Spinal cord (tissue), 10 donors: ENCODE measurements around the gene DLG5. TPM values are rescaled to one million over a fixed set of nuclear protein-coding genes. Genes with fewer than 3 reads are reported as not detected.

Experiments
- DNase-seq, 6 donors: peaks; one replicate each; pipeline versions ENCODE4 v3.0.0 to v3.0.0-alpha.2; 2013 to 2015; ENCODE audit warnings: low spot score in 6 of 6, low read depth in 4 of 6
- H3K27ac ChIP-seq: one replicate; pipeline ENCODE4 v1.5.1; 2013; ENCODE audit warnings: low read depth, low read length, control low read depth
- H3K27me3 ChIP-seq: one replicate; pipeline ENCODE4 v1.6.1; 2013; ENCODE audit warnings: low read length; ENCODE audit not compliant: control insufficient read depth, insufficient read depth
- H3K36me3 ChIP-seq: one replicate; pipeline ENCODE4 v1.6.1; 2013; ENCODE audit warnings: low read length; ENCODE audit not compliant: control insufficient read depth, insufficient read depth
- H3K4me1 ChIP-seq: one replicate; pipeline ENCODE4 v1.6.1; 2013; ENCODE audit warnings: low read length; ENCODE audit not compliant: control insufficient read depth, insufficient read depth
- H3K4me3 ChIP-seq: one replicate; pipeline ENCODE4 v1.5.1; 2013; ENCODE audit warnings: low read depth, low read length, control low read depth
- H3K9me3 ChIP-seq: one replicate; pipeline ENCODE4 v1.6.1; 2013; ENCODE audit warnings: low read length; ENCODE audit not compliant: control insufficient read depth, insufficient read depth
- WGBS: methylation state at CpG from one replicate; pipeline ENCODE4 v1.1.5; 2013; ENCODE audit warnings: missing lambda C conversion rate; ENCODE audit not compliant: insufficient coverage; 5-methylcytosine and 5-hydroxymethylcytosine counted together
- polyA plus RNA-seq, 2 donors: library from polyadenylated mRNA; unstranded; fragments of 120-200 nt; gene quantifications; one replicate each; pipeline ENCODE4 v1.2.1, GENCODE V29; 2013; ENCODE audit not compliant: insufficient read length in 2 of 2
- small RNA-seq: library from RNA; depleted of rRNA; stranded (forward); fragments of <200 nt; gene quantifications from one replicate; pipeline ENCODE3, GENCODE V24; 2014; ENCODE audit warnings: low replicate concordance
- total RNA-seq, 2 donors: library from RNA; depleted of rRNA in 1 of 2; stranded (reverse); fragments of 120-200 nt in 1 of 2; fragments of >200 nt in 1 of 2; gene quantifications; one replicate each; pipeline versions ENCODE4 v1.2.3 to v1.2.4, GENCODE V29; 2013 to 2014
- donor health status: healthy.

The DLG5 gene
- total and polyA plus RNA-seq, 4 donors = 27.5 to 78.5 (median 51.3) TPM

- WGBS = 16% methylated on average over 3 of the region's 12 CpGs
- no peak overlapping the region for H3K27ac ChIP-seq
- DNase-seq = peak in 5 of 6 donors; percentile 7 to 75 (median 19)
These were observed 170.0 kb downstream of the DLG5 start for GRCh38 chr10:77756319-77757232.

GRCh38 chr10:77746047-77746707 lies 180.4 kb downstream of the DLG5 start:
- H3K9me3 ChIP-seq = no peaks in the 10 kb centered on the region
- no peaks in the 10 kb centered on the region for H3K36me3 ChIP-seq
- H3K27ac ChIP-seq = no peak overlapping the region
- H3K27me3 ChIP-seq = no peaks in the 10 kb centered on the region
- H3K4me3 ChIP-seq = no peak overlapping the region
- DNase-seq = no peak
- H3K4me1 ChIP-seq = no peaks in the 10 kb centered on the region
- 78% methylated on average over 12 of the region's 13 CpGs for WGBS

More at GRCh38 chr10:77756319-77757232, 170.0 kb downstream of the DLG5 start:
- H3K36me3 ChIP-seq = no peaks in the 10 kb centered on the region
- H3K27me3 ChIP-seq = no peaks in the 10 kb centered on the region
- no peak overlapping the region for H3K4me3 ChIP-seq
- H3K9me3 ChIP-seq = no peaks in the 10 kb centered on the region
- peaks cover 3% of the 10 kb centered on the region for H3K4me1 ChIP-seq

GRCh38 chr10:77744245-77744644 lies 182.3 kb downstream of the DLG5 start:
- Histone ChIP-seq H3K27me3 (no peaks in the 10 kb centered on the region), H3K27ac (no peak overlapping the region), H3K4me1 (no peaks in the 10 kb centered on the region), H3K4me3 (no peak overlapping the region), H3K36me3 (no peaks in the 10 kb centered on the region), H3K9me3 (no peaks in the 10 kb centered on the region)
- DNase-seq = no peak
- WGBS = 86% methylated on average over 2 of the region's 4 CpGs

- 90% methylated on average over 2 of the region's 5 CpGs for WGBS
- no peaks in the 10 kb centered on the region for H3K9me3 ChIP-seq
- no peaks in the 10 kb centered on the region for H3K27me3 ChIP-seq
- no peaks in the 10 kb centered on the region for H3K36me3 ChIP-seq
- no peak for DNase-seq
- H3K27ac ChIP-seq = no peak overlapping the region
- no peaks in the 10 kb centered on the region for H3K4me1 ChIP-seq
- no peak overlapping the region for H3K4me3 ChIP-seq
These were observed 184.4 kb downstream of the DLG5 start for GRCh38 chr10:77742172-77742571.

- no peak for DNase-seq
- Histone ChIP-seq H3K36me3 (no peaks in the 10 kb centered on the region), H3K4me1 (no peaks in the 10 kb centered on the region), H3K4me3 (no peak overlapping the region), H3K27ac (no peak overlapping the region), H3K9me3 (no peaks in the 10 kb centered on the region), H3K27me3 (no peaks in the 10 kb centered on the region)
- no CpG with 5 or more reads among the region's 2 CpGs for WGBS
These were observed 184.8 kb downstream of the DLG5 start for GRCh38 chr10:77741746-77742145.

Small RNAs within 50 kb of the gene (small RNA-seq; reads per million reads assigned to genes)
- gene RF00017 = not detected
- not detected for gene RN7SL284P
- not detected for gene RNU6-1266P

Other genes with a start within 250 kb of the DLG5 start
- gene POLR3A, start 102.8 kb upstream of the DLG5 start, total RNA-seq = 10 to 100 TPM; 15.3 to 25.8 TPM
- 10 to 100 TPM; 22.3 to 23.4 TPM for gene POLR3A, start 102.8 kb upstream of the DLG5 start, polyA plus RNA-seq
- gene RPS24, start 107.1 kb upstream of the DLG5 start, total RNA-seq = 1,000 to 10,000 TPM; 1,301 to 3,675 TPM
- 1,000 to 10,000 TPM; 1,860 to 1,883 TPM for gene RPS24, start 107.1 kb upstream of the DLG5 start, polyA plus RNA-seq